Neuronal stem cell (in vitro differentiated cells): ENCODE measurements around the gene ATF5.

Source experiments
- DNase-seq: peaks from one replicate; pipeline ENCODE4 v3.0.0-alpha.2; 2013; ENCODE audit warnings: low spot score
- H2AFZ ChIP-seq: one replicate; pipeline ENCODE4 v1.6.1; 2013; ENCODE audit warnings: mild to moderate bottlenecking, low read length, inconsistent platforms
- H2AK5ac ChIP-seq: 2 replicates; pipeline ENCODE4 v1.6.1; 2013; ENCODE audit warnings: low read depth, mild to moderate bottlenecking, inconsistent platforms, low read length, moderate library complexity, mixed read lengths
- H2BK120ac ChIP-seq: 2 replicates; pipeline ENCODE4 v1.6.1; 2013; ENCODE audit warnings: low read depth, mild to moderate bottlenecking, inconsistent platforms, low read length, moderate library complexity, mixed read lengths
- H2BK12ac ChIP-seq: one replicate; pipeline ENCODE4 v1.6.1; 2013; ENCODE audit warnings: low read length, inconsistent platforms
- H2BK15ac ChIP-seq: 2 replicates; pipeline ENCODE4 v1.6.1; 2013; ENCODE audit warnings: mild to moderate bottlenecking, low read length, inconsistent platforms, mixed read lengths
- H2BK5ac ChIP-seq: one replicate; pipeline ENCODE4 v1.6.1; 2013; ENCODE audit warnings: inconsistent platforms, mild to moderate bottlenecking, low read length, moderate library complexity
- H3K14ac ChIP-seq: one replicate; pipeline ENCODE4 v1.6.1; 2013; ENCODE audit warnings: low read length, inconsistent platforms
- H3K18ac ChIP-seq: 2 replicates; pipeline ENCODE4 v1.6.1; 2013; ENCODE audit warnings: low read length, inconsistent platforms
- H3K23ac ChIP-seq: 2 replicates; pipeline ENCODE4 v1.6.1; 2013; ENCODE audit warnings: low read depth, mild to moderate bottlenecking, mixed read lengths, low read length, inconsistent platforms; ENCODE audit not compliant: poor library complexity
- H3K27ac ChIP-seq: replicated peaks from 3 replicates; pipeline ENCODE4 v1.5.1; 2013; ENCODE audit warnings: low read length, inconsistent platforms
- H3K27me3 ChIP-seq, 3 experiments: 2 replicates each; pipeline ENCODE4 v1.6.1; 2013; ENCODE audit warnings: low read length in 3 of 3, mild to moderate bottlenecking in 2 of 3, inconsistent platforms in 1 of 3, low read depth in 1 of 3, mixed read lengths in 1 of 3, moderate library complexity in 1 of 3; ENCODE audit not compliant: control insufficient read depth in 3 of 3, insufficient read depth in 3 of 3
- H3K36me3 ChIP-seq, 2 donors: replicated peaks in 1 of 2; 2 replicates each; pipeline ENCODE4 v1.6.1; 2013; ENCODE audit warnings: low read length in 2 of 2; ENCODE audit not compliant: control insufficient read depth in 2 of 2, insufficient read depth in 2 of 2
- H3K4ac ChIP-seq: 2 replicates; pipeline ENCODE4 v1.6.1; 2013; ENCODE audit warnings: inconsistent platforms, mild to moderate bottlenecking, low read length, moderate library complexity
- H3K4me1 ChIP-seq, 2 donors: 1 replicate in 1 of 2; 2 replicates in 1 of 2; pipeline ENCODE4 v1.6.1; 2013; ENCODE audit warnings: low read length in 2 of 2, low read depth in 1 of 2; ENCODE audit not compliant: control insufficient read depth in 2 of 2, insufficient read depth in 1 of 2
- H3K4me2 ChIP-seq: one replicate; pipeline ENCODE4 v1.6.1; 2013; ENCODE audit warnings: mild to moderate bottlenecking, low read length, inconsistent platforms; ENCODE audit not compliant: insufficient read depth, poor library complexity, severe bottlenecking
- H3K4me3 ChIP-seq, 2 donors: 2 replicates each; pipeline ENCODE4 v1.5.1; 2013; ENCODE audit warnings: low read length in 2 of 2, mild to moderate bottlenecking in 2 of 2, inconsistent platforms in 1 of 2, moderate library complexity in 1 of 2
- H3K79me1 ChIP-seq: one replicate; pipeline ENCODE4 v1.6.1; 2013; ENCODE audit warnings: low read depth, mild to moderate bottlenecking, inconsistent platforms, low read length, moderate library complexity
- H3K9ac ChIP-seq: one replicate; pipeline ENCODE4 v1.6.1; 2013; ENCODE audit warnings: mild to moderate bottlenecking, low read depth, low read length, inconsistent platforms; ENCODE audit not compliant: poor library complexity
- H3K9me3 ChIP-seq, 2 donors: replicated peaks in 1 of 2; 2 replicates each; pipeline versions ENCODE3 to v1.6.1; 2013; ENCODE audit warnings: low read length in 2 of 2, mild to moderate bottlenecking in 2 of 2, inconsistent platforms in 1 of 2, low read depth in 1 of 2, mixed read lengths in 1 of 2, moderate library complexity in 1 of 2; ENCODE audit not compliant: control insufficient read depth in 2 of 2, insufficient read depth in 1 of 2
- H4K8ac ChIP-seq: one replicate; pipeline ENCODE4 v1.6.1; 2013; ENCODE audit warnings: low read depth, mild to moderate bottlenecking, inconsistent platforms, low read length, moderate library complexity
- H4K91ac ChIP-seq: one replicate; pipeline ENCODE4 v1.6.1; 2013; ENCODE audit warnings: low read length, low read depth, mild to moderate bottlenecking, inconsistent platforms; ENCODE audit not compliant: poor library complexity
- WGBS, 2 donors: extraction: QIAGEN DNeasy Blood & Tissue Kit; methylation state at CpG; one replicate each; pipeline ENCODE4 v1.1.7; 2013; ENCODE audit warnings: missing lambda C conversion rate in 2 of 2, mixed read lengths in 1 of 2; ENCODE audit not compliant: insufficient read length in 2 of 2, insufficient replicate concordance in 1 of 2; ENCODE audit errors: extremely low coverage in 2 of 2; 5-methylcytosine and 5-hydroxymethylcytosine counted together

ATF5 gene

DNA sequence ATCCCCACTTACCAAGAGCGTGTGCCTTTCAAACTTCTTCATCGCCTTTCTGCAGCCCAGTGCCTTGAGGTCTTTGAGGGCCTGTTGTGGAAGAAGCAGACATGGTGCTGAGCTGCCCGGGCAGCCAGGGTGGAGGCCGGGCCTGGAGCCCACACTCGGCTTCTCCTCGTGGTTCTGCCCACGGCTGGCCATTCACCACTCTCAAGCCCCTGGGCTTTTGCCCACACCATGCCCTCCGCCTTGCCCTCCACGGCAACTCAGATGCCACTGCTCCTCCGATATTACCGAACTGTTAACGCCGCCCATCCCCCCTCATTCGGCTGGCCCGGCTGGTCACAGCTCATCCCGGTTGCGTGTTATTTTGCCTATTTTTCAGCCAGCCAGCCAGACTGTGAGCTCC, 37.6 kb upstream of the ATF5 start:
- Histone ChIP-seq H3K79me1 (no peaks in the 10 kb centered on the region), H3K23ac (peak overlapping the region; percentile 58), H3K4me1 (peaks cover 0 to 3% of the 10 kb centered on the region in 2 donors), H3K4me3 (no peak overlapping the region), H3K9me3 (peaks cover 0 to 9% of the 10 kb centered on the region in 2 donors), H4K91ac (no peak overlapping the region), H3K27ac (no peak overlapping the region), H3K4me2 (no peak overlapping the region), H3K9ac (no peak overlapping the region), H2AFZ (no peak overlapping the region), H2BK15ac (peak overlapping the region; percentile 47), H3K14ac (no peak overlapping the region), H2AK5ac (peak overlapping the region; percentile 94), H3K36me3 (peaks cover 2 to 3% of the 10 kb centered on the region in 2 donors), H3K18ac (peak overlapping the region; percentile 1), H3K27me3 (peaks cover 0 to 11% (median 11%) of the 10 kb centered on the region in 3 experiments), H2BK5ac (peak overlapping the region; percentile 42), H2BK12ac (peak overlapping the region; percentile 78), H3K4ac (no peak overlapping the region), H2BK120ac (peak overlapping the region; percentile 47), H4K8ac (peak overlapping the region; percentile 17)
- no peak for DNase-seq
- no CpG with 5 or more reads among the region's 17 CpGs for WGBS, 2 donors

DNA sequence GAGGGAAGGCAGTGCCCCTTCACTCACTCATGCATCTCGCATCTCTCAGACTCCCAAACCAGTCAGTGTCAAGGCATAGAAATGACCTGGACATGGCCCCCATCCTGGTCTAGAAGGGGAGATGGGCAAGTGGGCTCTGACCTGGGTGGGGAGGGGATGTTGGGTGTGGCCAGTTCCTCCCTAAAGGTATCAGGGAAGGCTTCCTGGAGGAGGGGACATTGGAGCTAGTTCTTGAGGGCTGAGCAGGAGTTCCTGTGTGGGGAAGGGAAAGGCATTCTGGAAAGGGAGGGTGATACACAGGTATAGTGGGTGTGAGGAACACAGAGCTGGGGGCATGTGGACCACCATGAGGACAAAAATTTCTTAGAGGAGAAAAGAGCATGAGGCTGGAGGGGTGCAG, 36.3 kb upstream of the ATF5 start:
- Histone ChIP-seq H3K14ac (no peak overlapping the region), H3K4me3 (no peak overlapping the region), H3K18ac (no peak overlapping the region), H2BK5ac (no peak overlapping the region), H3K36me3 (no peaks in the 10 kb centered on the region), H3K27me3 (peaks cover 0 to 11% (median 11%) of the 10 kb centered on the region in 3 experiments), H2BK120ac (no peak overlapping the region), H3K9me3 (peaks cover 0 to 9% of the 10 kb centered on the region in 2 donors), H4K8ac (no peak overlapping the region), H3K4me2 (no peak overlapping the region), H2BK15ac (peak overlapping the region; percentile 81), H3K4ac (no peak overlapping the region), H3K23ac (no peak overlapping the region), H3K9ac (no peak overlapping the region), H2BK12ac (no peak overlapping the region), H3K4me1 (peaks cover 2 to 9% of the 10 kb centered on the region in 2 donors), H3K79me1 (no peaks in the 10 kb centered on the region), H3K27ac (no peak overlapping the region), H2AFZ (no peak overlapping the region), H4K91ac (no peak overlapping the region), H2AK5ac (peak overlapping the region; percentile 81)
- DNase-seq, result no peak
- WGBS, 2 donors, result no CpG with 5 or more reads among the region's 1 CpG

DNA sequence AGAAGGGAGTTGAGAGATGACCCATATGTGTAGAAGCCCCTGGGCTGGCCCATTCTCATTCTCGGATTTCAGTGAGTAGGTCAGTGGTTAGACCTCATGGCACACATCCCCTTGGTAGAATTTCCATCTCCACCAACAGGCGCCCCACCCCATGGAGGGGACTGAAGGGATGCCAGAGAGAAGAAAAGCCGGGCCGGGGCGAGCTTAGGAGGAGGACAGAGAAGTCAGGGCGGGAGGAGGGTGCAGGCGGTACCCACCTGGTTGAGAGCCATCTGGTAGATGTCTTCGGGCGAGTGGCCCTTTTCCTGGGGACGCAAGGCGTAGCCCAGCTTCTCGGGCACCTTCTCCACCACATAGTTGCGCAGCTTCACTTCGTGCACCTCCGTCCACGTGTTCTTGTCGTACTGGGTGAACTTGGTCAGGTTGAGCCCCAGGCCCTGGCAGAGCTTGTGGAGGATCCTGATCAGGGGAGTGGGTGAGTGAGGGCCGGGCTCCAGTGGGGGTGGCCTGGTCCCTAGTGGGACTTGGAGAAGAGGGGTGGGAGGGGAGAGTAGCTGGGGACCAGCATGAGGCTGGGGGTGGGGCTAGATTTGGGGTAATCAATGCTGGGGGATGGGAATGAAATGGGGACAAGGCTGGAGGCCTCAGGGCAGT, 34.9 kb upstream of the ATF5 start:
- Histone ChIP-seq H3K23ac (no peak overlapping the region), H4K91ac (no peak overlapping the region), H3K4me2 (no peak overlapping the region), H3K4me1 (peaks cover 5 to 9% of the 10 kb centered on the region in 2 donors), H2BK15ac (no peak overlapping the region), H3K9me3 (peaks cover 0 to 9% of the 10 kb centered on the region in 2 donors), H3K27ac (no peak overlapping the region), H3K9ac (no peak overlapping the region), H3K14ac (no peak overlapping the region), H3K36me3 (no peaks in the 10 kb centered on the region), H3K79me1 (no peaks in the 10 kb centered on the region), H3K4ac (no peak overlapping the region), H2BK12ac (no peak overlapping the region), H2BK120ac (no peak overlapping the region), H3K18ac (no peak overlapping the region), H3K27me3 (peaks cover 0 to 13% (median 10%) of the 10 kb centered on the region in 3 experiments), H2BK5ac (no peak overlapping the region), H3K4me3 (no peak overlapping the region), H4K8ac (no peak overlapping the region), H2AFZ (no peak overlapping the region), H2AK5ac (peak overlapping the region; percentile 61)
- no peak for DNase-seq
- no CpG with 5 or more reads among the region's 18 CpGs for WGBS, 2 donors

DNA sequence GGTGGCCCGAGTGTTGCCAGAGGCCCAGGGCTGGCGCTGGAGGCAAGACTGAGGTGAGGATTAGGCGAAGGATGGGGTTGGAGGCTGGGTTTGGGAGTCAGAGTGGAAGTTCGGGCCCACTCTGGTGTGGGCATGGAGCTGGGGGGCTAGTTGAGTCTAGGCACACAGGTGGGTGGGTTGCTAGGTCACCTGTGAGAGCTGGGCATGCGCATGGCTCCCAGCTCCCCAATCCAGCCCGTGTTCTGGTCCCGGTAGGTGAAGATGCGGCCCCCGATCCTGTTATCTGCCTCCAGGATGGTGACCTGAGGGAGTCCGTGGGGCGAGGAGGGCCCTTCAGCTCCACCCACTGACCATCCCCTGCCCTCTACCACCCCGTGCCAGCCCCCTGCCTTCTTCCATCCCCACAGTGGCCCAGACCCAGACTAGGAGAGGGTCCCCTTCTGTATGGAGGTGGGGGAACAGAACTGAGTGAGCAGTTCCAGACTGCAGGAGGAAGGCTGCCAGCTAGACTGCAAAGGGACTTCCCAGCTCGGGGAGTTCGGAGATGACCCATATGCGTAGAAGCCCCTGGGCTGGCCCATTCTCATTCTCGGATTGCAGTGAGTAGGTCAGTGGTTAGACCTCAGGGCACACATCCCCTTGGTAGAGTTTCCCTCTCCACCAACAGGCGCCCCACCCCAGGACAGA, 34.0 kb upstream of the ATF5 start:
- H2BK15ac ChIP-seq, result peak overlapping the region; percentile 67
- H3K4me1 ChIP-seq, result peaks cover 5 to 9% of the 10 kb centered on the region in 2 donors
- H3K27ac ChIP-seq, result no peak overlapping the region
- H3K79me1 ChIP-seq, result no peaks in the 10 kb centered on the region
- no peak overlapping the region for H2BK120ac ChIP-seq
- H3K27me3 ChIP-seq, result peaks cover 0 to 14% (median 3%) of the 10 kb centered on the region in 3 experiments
- H3K4ac ChIP-seq, result no peak overlapping the region
- no peak overlapping the region for H3K14ac ChIP-seq
- no peak overlapping the region for H4K91ac ChIP-seq
- H3K23ac ChIP-seq, result peak overlapping the region; percentile 55
- peak overlapping the region; percentile 6 for H2BK12ac ChIP-seq
- H3K9me3 ChIP-seq, result peaks cover 0 to 1% of the 10 kb centered on the region in 2 donors
- H2BK5ac ChIP-seq, result no peak overlapping the region
- DNase-seq, result no peak
- H4K8ac ChIP-seq, result no peak overlapping the region
- H3K36me3 ChIP-seq, result no peaks in the 10 kb centered on the region
- H3K4me3 ChIP-seq, result no peak overlapping the region
- peak overlapping the region; percentile 84 for H2AK5ac ChIP-seq
- H3K4me2 ChIP-seq, result no peak overlapping the region
- no peak overlapping the region for H3K9ac ChIP-seq
- no peak overlapping the region for H2AFZ ChIP-seq
- peak overlapping the region; percentile 27 for H3K18ac ChIP-seq
- no CpG with 5 or more reads among the region's 17 CpGs for WGBS, 2 donors
